Measurements from ENCODE around the gene MPP2.

GRCh38 chr17:43901861-43902589 is 5.3 kb downstream of the MPP2 start:
- TF ChIP-seq, protein P1, sequence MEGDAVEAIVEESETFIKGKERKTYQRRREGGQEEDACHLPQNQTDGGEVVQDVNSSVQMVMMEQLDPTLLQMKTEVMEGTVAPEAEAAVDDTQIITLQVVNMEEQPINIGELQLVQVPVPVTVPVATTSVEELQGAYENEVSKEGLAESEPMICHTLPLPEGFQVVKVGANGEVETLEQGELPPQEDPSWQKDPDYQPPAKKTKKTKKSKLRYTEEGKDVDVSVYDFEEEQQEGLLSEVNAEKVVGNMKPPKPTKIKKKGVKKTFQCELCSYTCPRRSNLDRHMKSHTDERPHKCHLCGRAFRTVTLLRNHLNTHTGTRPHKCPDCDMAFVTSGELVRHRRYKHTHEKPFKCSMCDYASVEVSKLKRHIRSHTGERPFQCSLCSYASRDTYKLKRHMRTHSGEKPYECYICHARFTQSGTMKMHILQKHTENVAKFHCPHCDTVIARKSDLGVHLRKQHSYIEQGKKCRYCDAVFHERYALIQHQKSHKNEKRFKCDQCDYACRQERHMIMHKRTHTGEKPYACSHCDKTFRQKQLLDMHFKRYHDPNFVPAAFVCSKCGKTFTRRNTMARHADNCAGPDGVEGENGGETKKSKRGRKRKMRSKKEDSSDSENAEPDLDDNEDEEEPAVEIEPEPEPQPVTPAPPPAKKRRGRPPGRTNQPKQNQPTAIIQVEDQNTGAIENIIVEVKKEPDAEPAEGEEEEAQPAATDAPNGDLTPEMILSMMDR (IDR thresholded peaks at IDR 0.05; ENCODE audit: poor library complexity), result no peak
- no peak for TF ChIP-seq EZH2 (IDR thresholded peaks at IDR 0.05; ENCODE audit: borderline replicate concordance)

Data from hepatocyte (in vitro differentiated cells).